CD4-positive, alpha-beta memory T cell (primary cell): Measurements from ENCODE around the gene PGBD2. TPM values are rescaled to one million over a fixed set of nuclear protein-coding genes. Genes with fewer than 3 reads are reported as not detected.
"Not testable (repeated sequence)": the region's sequence is repeated elsewhere in the genome, so short reads cannot be mapped to it uniquely, and the experiment has no call there.

Source experiments
- CTCF ChIA-PET: fragments of 350-600 bp; sonication (Branson Sonifier 250); formaldehyde crosslinking; loops from one replicate; lab custom pipeline; 2021; ENCODE audit warnings: inconsistent platforms; ENCODE audit not compliant: partially characterized antibody; lab: Charles Lee
- POLR2A ChIA-PET: fragments of 350-600 bp; sonication (Branson Sonifier 250); formaldehyde crosslinking; loops from one replicate; lab custom pipeline; 2021; ENCODE audit not compliant: partially characterized antibody; lab: Charles Lee
- DNase-seq, 5 donors: peaks; one replicate each; pipeline versions ENCODE4 v3.0.0 to v3.0.0-alpha.2; 2020 to 2022; ENCODE audit warnings: mixed read lengths in 1 of 5
- H3K27ac ChIP-seq: one replicate; pipeline ENCODE4 v1.7.0; 2013; ENCODE audit warnings: low read depth, low read length
- H3K27me3 ChIP-seq: 2 replicates; pipeline ENCODE4 v1.7.0; 2013; ENCODE audit warnings: mild to moderate bottlenecking, low read length, moderate library complexity; ENCODE audit not compliant: insufficient read depth
- H3K36me3 ChIP-seq: 2 replicates; pipeline ENCODE4 v1.7.0; 2013; ENCODE audit warnings: mild to moderate bottlenecking, low read length, moderate library complexity; ENCODE audit not compliant: insufficient read depth
- H3K4me1 ChIP-seq: 2 replicates; pipeline ENCODE4 v1.7.0; 2013; ENCODE audit warnings: mild to moderate bottlenecking, low read length, moderate library complexity; ENCODE audit not compliant: insufficient read depth
- H3K4me3 ChIP-seq, 2 donors: one replicate each; pipeline ENCODE4 v1.7.0; 2013; ENCODE audit warnings: low read length in 2 of 2, mild to moderate bottlenecking in 1 of 2
- H3K9me3 ChIP-seq, 2 donors: one replicate each; pipeline ENCODE4 v1.7.0; 2013; ENCODE audit warnings: low read length in 2 of 2, control low read depth in 1 of 2; ENCODE audit not compliant: control insufficient read depth in 1 of 2
- H3K27ac Mint-ChIP-seq, 7 donors: one replicate each; pipeline ENCODE4 v1.8.0; 2020 to 2021; ENCODE audit warnings: mixed read lengths in 7 of 7, mild to moderate bottlenecking in 6 of 7, inconsistent platforms in 3 of 7, moderate library complexity in 3 of 7
- H3K27me3 Mint-ChIP-seq, 2 donors: one replicate each; pipeline ENCODE4 v1.8.0; 2020 to 2021; ENCODE audit warnings: mixed read lengths in 2 of 2
- H3K36me3 Mint-ChIP-seq, 2 donors: one replicate each; pipeline ENCODE4 v1.8.0; 2020 to 2021; ENCODE audit warnings: mixed read lengths in 2 of 2, inconsistent platforms in 1 of 2, mild to moderate bottlenecking in 1 of 2
- H3K4me1 Mint-ChIP-seq, 4 donors: one replicate each; pipeline ENCODE4 v1.8.0; 2020 to 2021; ENCODE audit warnings: mixed read lengths in 4 of 4, mild to moderate bottlenecking in 1 of 4
- H3K4me3 Mint-ChIP-seq, 8 donors: one replicate each; pipeline ENCODE4 v1.8.0; 2020 to 2021; ENCODE audit warnings: mixed read lengths in 8 of 8, mild to moderate bottlenecking in 7 of 8, moderate library complexity in 6 of 8, inconsistent platforms in 3 of 8
- H3K9me3 Mint-ChIP-seq, 8 donors: one replicate each; pipeline ENCODE4 v1.8.0; 2020 to 2021; ENCODE audit warnings: mixed read lengths in 8 of 8, mild to moderate bottlenecking in 5 of 8, inconsistent platforms in 3 of 8, moderate library complexity in 1 of 8
- intact Hi-C: fragments of 100-400 bp; cut with micrococcal nuclease; formaldehyde crosslinking; loops from one replicate; pipeline ENCODE4 v1.15.1; 2023
- polyA plus RNA-seq, 2 donors: library from polyadenylated mRNA; unstranded; fragments of 300-500 nt; fragmentation: Illumina TruSeq; gene quantifications; one replicate each; pipeline ENCODE4 v1.2.3, GENCODE V29; 2021
- total RNA-seq, 2 experiments: library from RNA; stranded (reverse); gene quantifications; one replicate each; pipeline ENCODE4 v1.2.3, GENCODE V29; 2021

PGBD2 gene
- total and polyA plus RNA-seq, 4 experiments from 2014 or later: 7.3 to 19.6 (median 14.6) TPM

DNA sequence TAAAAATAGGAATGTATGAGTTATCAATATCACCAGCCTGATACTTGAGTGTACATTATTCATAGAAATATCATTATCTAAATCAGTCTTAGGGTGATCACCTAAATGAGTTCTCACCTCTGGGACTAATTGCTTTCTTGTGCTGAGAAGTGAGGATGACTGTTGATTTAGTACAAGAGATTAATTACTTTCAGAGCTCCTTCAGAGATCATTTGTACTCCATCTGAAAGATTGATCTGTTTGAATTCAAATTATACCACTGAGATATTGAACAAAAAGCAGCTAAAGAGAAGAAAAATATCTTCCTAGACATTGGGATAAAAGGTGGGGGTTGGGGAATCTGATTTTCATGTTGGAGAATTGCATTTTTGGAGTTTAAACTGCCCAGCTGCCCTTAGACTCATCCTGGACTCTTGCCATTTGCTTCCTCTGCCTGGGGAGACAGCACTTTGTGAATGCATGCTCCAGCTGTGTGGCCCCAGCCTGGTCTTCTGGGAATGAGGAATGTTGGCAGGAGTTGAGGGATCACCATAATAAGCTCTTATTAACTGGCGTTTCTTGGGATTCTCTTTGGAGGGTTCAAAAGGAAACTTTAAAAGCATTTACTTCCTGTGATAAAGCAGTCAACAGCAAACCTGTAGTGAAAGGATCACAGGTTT, 19.7 kb upstream of the PGBD2 start:
- CTCF ChIA-PET: interaction anchor here (1.0 to 1.3 kb wide), 3 partner anchors 12 to 67 kb away, joined by 3 to 5 read pairs (median 3); no protein-coding TSS in a partner anchor
- no peak overlapping the region for H3K27ac Mint-ChIP-seq
- H3K4me3 Mint-ChIP-seq: no peak overlapping the region

DNA sequence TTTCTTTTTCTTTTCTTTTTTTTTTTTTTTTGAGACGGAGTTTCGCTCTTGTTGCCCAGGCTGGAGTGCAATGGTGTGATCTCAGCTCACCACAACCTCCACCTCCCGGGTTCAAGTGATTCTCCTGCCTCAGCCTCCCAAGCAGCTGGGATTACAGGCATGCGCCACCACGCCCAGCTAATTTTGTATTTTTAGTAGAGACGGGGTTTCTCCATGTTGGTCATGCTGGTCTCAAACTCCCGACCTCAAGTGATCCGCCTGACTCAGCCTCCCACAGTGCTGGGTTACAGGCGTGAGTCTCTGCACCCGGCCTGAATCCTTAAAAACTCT, 16.2 kb upstream of the PGBD2 start:
- H3K27me3 ChIP-seq, H3K36me3 Mint-ChIP-seq, H3K4me1 ChIP-seq, H3K4me1 Mint-ChIP-seq, H3K36me3 ChIP-seq, H3K27ac ChIP-seq, POLR2A ChIA-PET, H3K9me3 Mint-ChIP-seq, DNase-seq, H3K27ac Mint-ChIP-seq, H3K9me3 ChIP-seq, H3K4me3 ChIP-seq, H3K4me3 Mint-ChIP-seq, intact Hi-C loops: not testable (repeated sequence)
- peaks cover 16 to 20% of the 10 kb centered on the region in 2 donors for H3K27me3 Mint-ChIP-seq
- CTCF ChIA-PET: interaction anchor here (1.1 kb wide), 1 partner anchor 40 kb away, joined by 3 read pairs; no protein-coding TSS in a partner anchor

More for the DNA sequence above, 19.7 kb upstream of the PGBD2 start:
- no peaks in the 10 kb centered on the region for H3K9me3 ChIP-seq
- H3K4me1 Mint-ChIP-seq: peaks cover 0 to 1% (median 0%) of the 10 kb centered on the region in 4 donors
- no peak overlapping the region for H3K4me3 ChIP-seq
- H3K27me3 Mint-ChIP-seq: peaks cover 10 to 14% of the 10 kb centered on the region in 2 donors
- POLR2A ChIA-PET: interaction anchor here (1.3 kb wide), 1 partner anchor 12 kb away, joined by 5 read pairs; no protein-coding TSS in a partner anchor
- intact Hi-C loops: no loop called here
- H3K27ac ChIP-seq: no peak overlapping the region
- no peaks in the 10 kb centered on the region for H3K36me3 Mint-ChIP-seq
- H3K9me3 Mint-ChIP-seq: no peaks in the 10 kb centered on the region
- no peaks in the 10 kb centered on the region for H3K36me3 ChIP-seq
- H3K27me3 ChIP-seq: no peaks in the 10 kb centered on the region
- no peaks in the 10 kb centered on the region for H3K4me1 ChIP-seq
- no peak for DNase-seq

DNA sequence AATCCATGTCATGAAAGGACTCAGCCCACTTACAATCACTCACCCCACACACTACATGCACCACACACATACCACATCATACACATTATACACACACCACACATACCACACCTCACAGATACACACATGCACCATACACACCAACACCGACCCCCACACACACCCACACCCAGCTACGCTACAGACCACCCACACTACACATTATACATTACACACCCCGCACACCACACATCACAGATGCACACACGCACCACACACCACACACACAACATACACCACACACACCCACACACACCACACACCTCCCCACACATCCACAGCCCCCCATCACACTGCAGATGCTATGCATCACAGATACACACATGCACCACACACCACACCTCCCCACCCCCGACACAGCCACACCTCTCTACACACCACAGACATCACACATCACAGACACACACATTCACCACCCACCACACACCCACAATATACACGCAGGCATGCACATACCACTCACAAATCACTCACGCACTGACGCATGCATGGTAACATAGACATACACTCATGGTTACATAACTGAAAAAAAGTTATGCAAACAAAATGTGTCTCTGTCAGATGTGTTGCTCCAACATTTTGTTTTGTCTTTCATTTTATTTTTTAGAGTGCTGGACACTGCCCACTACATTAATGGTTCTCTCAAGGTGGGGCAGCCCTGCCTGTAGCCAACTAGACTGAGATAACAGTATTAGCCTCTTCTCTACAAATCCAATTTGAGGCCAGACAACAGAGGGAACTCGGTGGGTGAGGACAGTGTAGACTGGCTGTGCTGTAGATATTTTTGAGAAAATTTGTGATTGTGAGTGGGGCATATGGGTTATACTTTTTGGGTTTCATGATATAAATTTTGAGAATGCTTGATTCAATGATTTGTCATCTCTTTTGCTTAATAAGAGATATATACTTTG, 15.2 kb upstream of the PGBD2 start:
- Mint-ChIP-seq H3K27me3 (peaks cover 18 to 22% of the 10 kb centered on the region in 2 donors), H3K4me1 (peaks cover 0 to 1% (median 0%) of the 10 kb centered on the region in 4 donors), H3K4me3 (no peak overlapping the region), H3K27ac (peak overlapping the region in 1 of 7 donors; percentile 6), H3K36me3 (no peaks in the 10 kb centered on the region), H3K9me3 (no peaks in the 10 kb centered on the region)
- no peak for DNase-seq
- no peak overlapping the region for H3K27ac ChIP-seq
- intact Hi-C loops: no loop called here
- ChIA-PET CTCF (no interaction called here), POLR2A (no interaction called here)
- no peaks in the 10 kb centered on the region for H3K36me3 ChIP-seq
- no peak overlapping the region for H3K4me3 ChIP-seq
- no peaks in the 10 kb centered on the region for H3K27me3 ChIP-seq
- H3K9me3 ChIP-seq: no peaks in the 10 kb centered on the region
- no peaks in the 10 kb centered on the region for H3K4me1 ChIP-seq

DNA sequence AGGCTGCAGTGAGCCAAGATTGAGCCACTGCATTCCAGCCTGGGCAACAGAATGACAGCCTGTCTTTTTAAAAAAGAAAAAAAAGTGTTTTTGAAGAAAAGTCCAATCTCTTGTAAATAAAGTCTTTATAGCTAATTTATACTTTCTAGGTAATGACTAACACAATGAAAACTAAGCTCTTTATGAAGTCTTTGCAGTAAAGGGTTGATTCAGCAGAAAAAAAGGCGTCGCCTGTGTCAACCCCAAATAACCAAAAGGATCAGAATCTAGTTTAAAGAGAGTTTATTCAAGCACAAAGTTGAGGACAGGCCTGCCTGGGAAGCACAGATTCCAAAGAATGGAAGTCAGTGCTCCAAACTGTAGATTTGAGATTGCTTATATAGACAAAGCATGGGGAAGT, 14.3 kb upstream of the PGBD2 start:
- H3K4me3 Mint-ChIP-seq: no peak overlapping the region
- POLR2A ChIA-PET: no interaction called here
- H3K9me3 Mint-ChIP-seq: no peaks in the 10 kb centered on the region
- intact Hi-C loops: no loop called here
- no peaks in the 10 kb centered on the region for H3K36me3 Mint-ChIP-seq
- Histone ChIP-seq H3K27ac (no peak overlapping the region), H3K9me3 (no peaks in the 10 kb centered on the region), H3K27me3 (no peaks in the 10 kb centered on the region), H3K4me1 (no peaks in the 10 kb centered on the region), H3K4me3 (no peak overlapping the region), H3K36me3 (no peaks in the 10 kb centered on the region)
- peaks cover 0 to 1% (median 0%) of the 10 kb centered on the region in 4 donors for H3K4me1 Mint-ChIP-seq
- CTCF ChIA-PET: no interaction called here
- H3K27me3 Mint-ChIP-seq: peaks cover 22 to 26% of the 10 kb centered on the region in 2 donors
- H3K27ac Mint-ChIP-seq: no peak overlapping the region
- no peak for DNase-seq

DNA sequence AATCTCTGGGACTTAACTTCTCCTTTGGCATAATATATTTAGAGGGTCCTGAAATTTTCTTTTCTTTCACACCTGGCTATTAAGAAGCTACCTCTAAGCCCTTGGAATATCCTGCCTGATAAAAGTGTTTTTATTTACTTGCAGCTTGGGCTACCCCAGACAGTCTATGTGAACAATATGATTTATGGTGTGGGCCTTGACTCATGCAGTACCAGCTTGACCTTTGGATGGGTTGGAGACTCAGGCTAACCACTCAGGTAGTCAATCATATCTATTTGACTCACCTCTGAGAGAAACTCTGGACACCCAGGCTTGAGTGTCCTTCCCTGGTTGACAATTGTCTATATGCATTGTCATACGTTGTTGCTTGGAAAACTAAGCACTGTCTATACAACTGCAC, 13.4 kb upstream of the PGBD2 start:
- Mint-ChIP-seq H3K4me1 (no peaks in the 10 kb centered on the region), H3K27me3 (peaks cover 26 to 27% of the 10 kb centered on the region in 2 donors), H3K9me3 (no peaks in the 10 kb centered on the region), H3K27ac (no peak overlapping the region), H3K4me3 (no peak overlapping the region), H3K36me3 (no peaks in the 10 kb centered on the region)
- no peak overlapping the region for H3K27ac ChIP-seq
- no peak for DNase-seq
- peaks cover 2% of the 10 kb centered on the region for H3K27me3 ChIP-seq
- H3K9me3 ChIP-seq: no peaks in the 10 kb centered on the region
- intact Hi-C loops: no loop called here
- POLR2A ChIA-PET: no interaction called here
- no peak overlapping the region for H3K4me3 ChIP-seq
- CTCF ChIA-PET: no interaction called here
- H3K4me1 ChIP-seq: no peaks in the 10 kb centered on the region
- no peaks in the 10 kb centered on the region for H3K36me3 ChIP-seq

DNA sequence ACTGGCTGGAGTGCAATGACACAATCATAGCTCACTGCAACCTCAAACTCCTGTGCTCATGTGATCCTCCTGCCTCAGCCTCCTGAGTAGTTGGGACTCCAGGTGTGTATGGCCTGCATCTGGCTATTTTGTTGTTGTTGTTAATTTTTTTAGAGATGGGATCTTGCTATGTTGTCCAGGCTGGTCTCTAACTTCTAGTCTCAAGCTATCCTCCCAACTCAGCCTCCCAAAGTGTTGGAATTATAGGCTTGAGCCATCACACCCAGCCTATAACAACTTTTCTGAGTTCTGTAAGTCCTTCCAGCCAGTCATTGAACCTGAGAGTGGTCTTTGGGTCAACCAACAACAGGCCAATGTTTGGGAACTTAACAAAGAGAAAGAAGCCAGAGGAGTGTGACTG, 11.2 kb upstream of the PGBD2 start:
- peaks cover 35 to 36% of the 10 kb centered on the region in 2 donors for H3K27me3 Mint-ChIP-seq

More for the DNA sequence above, 11.2 kb upstream of the PGBD2 start:
- intact Hi-C loops: no loop called here
- H3K9me3 Mint-ChIP-seq: peaks cover 0 to 2% (median 0%) of the 10 kb centered on the region in 8 donors
- no peak overlapping the region for H3K27ac Mint-ChIP-seq
- ChIA-PET POLR2A (no interaction called here), CTCF (no interaction called here)
- DNase-seq: no peak
- no peak overlapping the region for H3K4me3 ChIP-seq
- no peaks in the 10 kb centered on the region for H3K9me3 ChIP-seq
- no peak overlapping the region for H3K27ac ChIP-seq
- H3K4me1 Mint-ChIP-seq: no peaks in the 10 kb centered on the region
- no peaks in the 10 kb centered on the region for H3K36me3 Mint-ChIP-seq
- H3K4me3 Mint-ChIP-seq: no peak overlapping the region
- no peaks in the 10 kb centered on the region for H3K4me1 ChIP-seq
- peaks cover 16% of the 10 kb centered on the region for H3K27me3 ChIP-seq
- no peaks in the 10 kb centered on the region for H3K36me3 ChIP-seq
